H4 (cell line): ENCODE data around the gene THBS2. TPM values are rescaled to one million over a fixed set of nuclear protein-coding genes. Genes with fewer than 3 reads are reported as not detected.
A peak's percentile ranks its signal among the peaks of the same experiment; 100 is the strongest.
"Not testable (repeated sequence)": the region's sequence is repeated elsewhere in the genome, so short reads cannot be mapped to it uniquely, and the experiment has no call there.

Experiments used
- DNase-seq: peaks from one replicate; pipeline ENCODE4 v3.0.0-alpha.2; 2015; ENCODE audit warnings: low spot score
- total RNA-seq: library from RNA; depleted of rRNA; stranded (reverse); fragments of >200 nt; shearing (Covaris generic); gene quantifications from 2 replicates; pipeline ENCODE4 v1.2.3, GENCODE V29; 2014

THBS2 gene
- total RNA-seq, 1 experiment from 2014 or later: 0.19 TPM

DNA sequence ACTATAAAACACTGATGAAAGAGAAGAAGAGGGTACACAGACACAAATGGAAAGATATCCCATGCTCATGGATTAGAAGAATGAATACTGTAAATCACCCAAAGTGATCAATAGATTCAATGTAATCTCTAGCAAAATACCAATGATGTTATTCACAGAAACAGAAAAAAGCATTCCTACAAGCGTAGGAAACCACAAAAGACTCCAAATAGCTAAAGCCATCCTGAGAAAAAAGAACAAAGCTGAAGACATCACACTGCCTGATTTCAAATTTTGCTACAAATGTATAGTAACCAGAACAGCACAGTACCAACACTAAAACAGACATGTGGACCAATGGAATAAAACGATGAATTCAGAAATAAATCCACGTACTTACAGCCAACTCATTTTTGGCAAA, 43.0 kb downstream of the THBS2 start:
- no peak for DNase-seq

DNA sequence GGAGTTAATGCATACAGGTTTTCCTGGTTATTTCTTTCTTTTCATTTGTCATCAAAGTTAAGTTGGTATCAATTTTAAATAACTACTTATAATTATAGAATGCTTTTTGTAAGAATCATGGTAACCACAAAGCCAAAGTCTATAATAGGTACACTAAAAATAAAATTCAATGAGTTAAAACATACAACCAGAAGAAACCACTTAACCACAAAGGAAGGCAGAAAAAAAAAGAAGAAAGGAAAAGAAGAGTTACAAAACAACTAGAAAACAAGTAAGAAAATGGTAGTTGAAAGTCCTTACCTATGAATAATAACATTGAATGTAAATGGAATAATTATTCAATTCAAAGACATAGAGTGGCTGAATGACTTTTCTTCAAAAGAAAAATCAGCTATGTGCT, 45.6 kb downstream of the THBS2 start:
- DNase-seq: no peak

DNA sequence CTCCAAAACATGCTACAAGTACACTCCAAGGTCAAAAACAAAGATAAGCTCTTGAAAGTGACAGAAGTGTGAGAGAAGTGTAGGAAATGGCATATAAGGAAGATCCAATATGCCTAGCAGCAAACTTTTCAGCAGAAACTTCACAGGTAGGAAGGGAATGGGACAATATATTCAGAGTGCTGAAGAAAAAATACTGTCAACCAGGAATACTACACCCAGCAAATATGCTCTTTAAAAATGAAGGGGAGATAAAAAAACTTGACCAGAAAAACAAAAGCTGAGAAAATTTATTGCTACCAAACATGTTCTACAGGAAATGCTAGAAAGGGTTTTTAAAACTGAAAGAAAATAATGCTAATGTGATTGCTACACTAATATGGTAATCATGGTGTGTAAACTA, 46.2 kb downstream of the THBS2 start:
- DNase-seq: no peak

DNA sequence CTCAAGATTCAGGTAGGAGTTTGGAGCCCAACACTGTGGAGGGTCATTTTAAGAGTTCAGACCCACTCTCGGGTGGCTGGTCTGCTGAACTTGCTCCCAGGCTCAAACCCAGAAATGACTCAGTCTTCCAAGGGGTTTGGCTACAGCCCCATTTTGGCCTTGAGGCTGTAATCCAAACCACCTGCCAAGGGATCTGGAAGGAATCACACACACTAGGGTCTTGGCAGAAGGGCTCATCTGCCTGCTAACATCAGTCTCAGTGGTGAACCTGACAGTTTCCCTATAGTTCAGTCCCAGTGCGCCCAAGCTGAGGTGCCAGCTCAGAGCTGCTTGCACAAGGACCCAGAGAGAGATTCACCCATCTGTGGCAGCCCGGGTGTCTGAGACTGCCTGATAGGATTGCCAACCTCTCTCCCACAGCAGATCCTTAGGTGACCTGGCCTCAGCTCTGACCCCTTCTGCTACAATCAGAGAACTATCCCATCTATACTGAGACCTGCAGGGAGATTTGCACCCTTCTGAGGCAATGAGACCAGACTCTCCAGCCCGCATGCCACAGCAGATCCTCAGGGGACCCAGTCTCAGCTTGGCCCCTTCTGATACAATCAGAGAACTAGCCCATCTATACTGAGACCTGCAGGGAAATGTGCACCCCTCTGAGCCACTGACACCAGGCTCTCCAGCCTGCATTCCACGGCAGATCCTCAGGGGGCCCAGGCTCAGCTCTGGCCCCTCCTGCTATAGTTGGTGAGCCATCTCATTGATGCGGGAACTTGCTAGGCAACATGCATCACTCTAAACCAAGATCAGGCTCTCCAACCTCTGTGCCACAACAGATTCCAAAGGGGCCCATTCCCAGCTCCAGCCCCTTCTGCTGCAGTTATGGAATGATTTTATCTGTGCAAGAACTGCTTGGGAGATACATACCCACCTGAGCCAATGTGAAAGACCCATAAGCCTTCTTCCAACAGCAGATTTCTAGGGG, 48.2 kb downstream of the THBS2 start:
- no peak for DNase-seq

DNA sequence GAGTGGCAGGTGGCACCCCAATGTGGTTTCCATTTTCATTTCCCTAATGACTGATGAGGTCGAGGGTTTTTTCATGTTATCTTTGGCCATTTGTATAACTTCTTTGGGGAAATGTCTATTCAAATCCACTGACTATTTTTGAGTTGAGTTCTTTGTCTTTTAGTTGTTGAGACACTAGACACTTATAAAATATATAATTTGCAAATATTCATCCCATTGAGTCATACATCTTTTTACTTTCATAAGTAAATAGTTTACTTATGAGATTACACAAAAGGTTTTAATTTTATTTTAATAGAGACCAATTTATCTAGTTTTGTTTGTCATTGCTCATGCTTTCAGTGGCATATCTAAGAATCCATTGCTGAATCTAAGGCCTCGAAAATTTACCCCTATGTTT, 49.5 kb downstream of the THBS2 start:
- no peak for DNase-seq

DNA sequence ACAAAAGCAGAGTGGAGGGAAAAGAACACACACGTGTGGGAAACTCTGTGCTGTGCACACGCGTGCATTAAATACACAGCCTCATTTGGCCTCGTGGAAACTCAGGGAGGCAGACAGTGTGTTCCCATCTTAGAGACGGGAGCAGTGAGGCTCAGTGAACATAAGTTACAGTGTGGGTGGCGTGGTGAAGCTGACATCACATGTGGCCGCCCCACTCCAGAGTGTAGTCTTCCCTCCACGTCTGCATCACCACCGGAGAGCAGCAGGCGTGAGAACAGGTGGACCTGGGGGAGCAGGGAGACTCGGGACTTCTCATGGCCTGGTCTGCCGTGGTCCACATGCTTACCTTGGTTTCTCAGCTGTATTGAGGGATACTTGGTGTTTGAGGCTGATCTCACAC, 51.7 kb downstream of the THBS2 start:
- DNase-seq: no peak

DNA sequence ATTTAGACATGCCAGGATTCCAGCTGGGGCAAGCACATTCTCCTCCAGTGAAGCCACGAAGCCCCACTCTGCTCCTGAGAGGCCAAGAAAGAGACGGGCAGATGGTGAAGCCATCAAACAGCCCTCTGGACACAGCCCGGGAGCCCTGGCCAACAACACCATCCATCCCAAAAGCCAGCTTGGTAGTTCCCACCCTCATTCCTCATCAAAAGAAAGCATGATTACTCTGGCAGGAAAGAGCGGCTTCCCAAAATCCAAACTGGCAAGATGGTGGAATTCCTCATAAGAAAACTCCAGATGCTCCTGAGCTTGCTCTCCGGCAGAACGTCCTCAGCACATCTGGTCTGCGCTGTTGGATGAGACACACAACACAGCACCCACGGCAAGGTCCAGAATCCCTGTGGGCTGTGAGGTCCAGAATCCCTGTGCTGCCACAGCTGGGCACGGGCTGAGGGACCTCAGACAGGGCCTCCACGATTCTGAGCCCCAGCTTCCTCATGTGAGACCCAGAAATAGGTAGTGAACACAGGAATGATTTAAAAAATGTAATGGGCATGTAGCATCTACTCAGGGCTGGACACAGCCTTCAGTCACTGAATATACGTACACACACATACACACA, 52.6 kb downstream of the THBS2 start:
- no peak for DNase-seq

DNA sequence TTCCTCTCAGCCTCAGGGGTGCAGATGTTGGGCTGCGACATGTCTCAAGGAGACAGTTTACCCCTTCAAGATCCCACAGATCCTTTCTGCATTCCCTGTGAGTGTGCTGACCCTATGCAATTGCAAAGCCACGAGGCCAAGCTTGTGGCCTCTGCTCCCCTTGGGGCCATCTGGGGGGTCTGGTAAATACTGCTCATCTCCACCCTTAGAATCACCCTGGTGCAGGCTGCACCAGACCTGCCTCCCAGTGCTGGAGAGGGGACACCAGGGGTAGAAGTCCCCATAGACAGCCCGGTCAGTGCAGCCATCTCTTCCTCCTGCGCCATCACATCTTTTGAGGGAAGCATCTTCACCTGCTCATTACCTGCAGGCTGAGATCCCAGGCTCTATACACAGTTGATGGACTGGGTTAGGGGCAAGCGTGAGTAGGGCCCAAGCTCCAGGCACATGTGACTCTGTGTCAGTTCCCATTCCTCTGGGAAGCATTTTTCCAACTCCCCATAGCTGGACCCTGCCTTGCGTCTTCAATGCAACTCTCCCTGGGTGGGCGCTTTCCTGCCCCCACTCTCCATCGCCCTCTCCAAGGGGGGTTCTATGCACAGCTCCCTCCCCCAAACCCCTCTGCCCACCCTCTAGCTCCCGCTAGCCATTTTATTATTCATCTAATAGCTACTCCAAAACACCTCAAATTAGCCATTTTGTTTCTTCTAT, 53.9 kb downstream of the THBS2 start:
- no peak for DNase-seq

DNA sequence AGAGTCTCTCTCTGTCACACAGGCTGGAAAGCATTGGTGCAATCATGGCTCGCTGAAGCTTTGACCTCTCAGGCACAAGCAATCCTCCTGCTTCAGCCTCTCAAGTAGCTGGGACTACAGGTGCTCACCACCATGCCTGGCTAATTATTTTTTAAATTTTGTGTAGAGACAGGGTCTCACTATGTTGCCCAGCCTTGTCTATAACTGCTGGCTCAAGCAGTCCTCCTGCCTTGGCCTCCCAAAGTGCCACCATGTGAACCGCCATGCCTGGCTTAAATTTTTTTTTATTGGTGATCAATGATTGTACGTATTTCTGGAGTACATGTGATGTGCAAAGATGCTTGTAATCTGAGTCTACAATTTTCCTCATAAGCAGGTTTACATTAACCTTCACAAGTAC, 54.8 kb downstream of the THBS2 start:
- no peak for DNase-seq

DNA sequence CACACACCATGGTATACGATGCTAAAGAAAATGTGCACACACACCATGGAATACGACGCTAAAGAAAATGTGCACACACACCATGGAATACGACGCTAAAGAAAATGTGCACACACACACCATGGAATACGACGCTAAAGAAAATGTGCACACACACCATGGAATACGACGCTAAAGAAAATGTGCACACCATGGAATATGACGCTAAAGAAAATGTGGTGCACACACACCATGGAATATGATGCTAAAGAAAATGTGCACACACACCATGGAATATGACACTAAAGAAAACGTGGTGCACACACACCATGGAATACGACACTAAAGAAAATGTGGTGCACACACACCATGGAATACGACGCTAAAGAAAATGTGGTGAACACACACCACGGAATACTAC, 55.7 kb downstream of the THBS2 start:
- not testable (repeated sequence) for DNase-seq

DNA sequence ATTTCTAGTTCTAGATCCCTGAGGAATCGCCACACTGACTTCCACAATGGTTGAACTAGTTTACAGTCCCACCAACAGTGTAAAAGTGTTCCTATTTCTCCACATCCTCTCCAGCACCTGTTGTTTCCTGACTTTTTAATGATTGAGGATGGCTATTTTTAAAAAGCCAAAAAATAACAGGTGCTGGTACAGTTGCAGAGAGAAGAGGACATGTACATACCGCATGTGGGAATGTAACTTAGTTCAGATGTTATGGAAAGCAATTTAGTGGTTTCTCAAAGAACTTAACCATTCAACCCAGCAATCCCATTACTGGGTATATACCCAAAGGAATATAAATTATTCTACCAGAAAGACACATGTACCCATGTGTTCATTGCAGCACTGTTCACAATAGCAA, 57.4 kb downstream of the THBS2 start:
- DNase-seq: not testable (repeated sequence)

DNA sequence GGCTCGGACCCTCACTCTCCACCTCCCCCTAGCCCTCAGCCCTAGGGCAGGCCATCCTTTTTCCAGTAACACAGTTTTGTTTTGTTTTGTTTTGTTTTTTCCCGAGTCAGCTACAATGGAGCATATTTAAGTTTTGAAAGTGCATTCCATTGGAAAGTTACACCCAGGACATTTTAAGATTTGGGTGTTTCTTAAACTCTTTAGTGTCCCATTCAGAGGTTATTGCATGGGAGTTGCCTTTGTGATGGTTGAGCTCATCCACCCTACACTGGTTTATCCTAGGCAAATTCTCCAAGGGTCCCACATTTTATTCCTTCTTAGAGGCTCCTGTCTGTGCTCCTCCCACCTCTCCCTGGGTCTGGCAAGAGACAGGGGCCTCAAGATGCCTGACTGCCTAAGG, 58.9 kb downstream of the THBS2 start:
- no peak for DNase-seq

DNA sequence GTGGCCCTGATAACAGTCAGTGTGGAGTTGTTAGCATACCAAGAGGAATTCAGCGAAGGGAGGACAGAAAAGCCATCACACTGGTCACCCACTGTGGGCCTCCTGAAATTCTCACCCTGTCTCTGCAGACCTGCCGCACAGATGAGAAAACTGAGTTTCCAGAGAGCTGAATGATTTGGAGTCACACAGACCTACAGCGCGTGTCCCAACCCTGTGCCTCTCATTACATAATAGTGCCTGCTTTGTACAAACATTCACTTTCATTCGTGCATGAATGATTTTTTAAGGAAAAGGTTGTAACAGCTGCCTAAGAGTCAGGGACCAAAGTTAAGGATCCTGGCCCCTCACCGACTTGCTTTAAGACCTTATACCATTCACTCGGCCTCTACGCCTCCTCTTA, 62.7 kb downstream of the THBS2 start:
- DNase-seq: no peak

DNA sequence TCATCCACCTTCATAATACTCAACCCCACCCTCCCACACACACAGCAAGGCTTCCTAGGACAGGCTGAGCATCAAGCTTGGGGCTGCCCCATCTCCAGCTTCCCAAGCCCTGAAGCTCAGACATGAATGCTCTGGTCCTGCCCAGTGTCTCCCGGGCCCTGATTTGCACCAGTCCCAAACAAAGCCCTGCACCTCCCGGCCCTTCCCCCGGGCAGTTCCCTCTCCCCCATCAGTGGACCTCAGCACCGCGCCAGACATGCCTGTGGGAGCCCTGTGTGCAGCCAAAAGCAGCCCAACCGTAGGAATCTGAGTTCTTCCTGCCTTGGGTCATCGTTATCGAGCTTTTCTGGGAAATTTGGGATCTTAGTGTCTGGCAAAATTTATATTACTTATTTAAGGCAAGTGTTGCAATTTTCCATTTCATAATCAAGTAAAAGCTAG, 63.5 kb downstream of the THBS2 start:
- DNase-seq: no peak

DNA sequence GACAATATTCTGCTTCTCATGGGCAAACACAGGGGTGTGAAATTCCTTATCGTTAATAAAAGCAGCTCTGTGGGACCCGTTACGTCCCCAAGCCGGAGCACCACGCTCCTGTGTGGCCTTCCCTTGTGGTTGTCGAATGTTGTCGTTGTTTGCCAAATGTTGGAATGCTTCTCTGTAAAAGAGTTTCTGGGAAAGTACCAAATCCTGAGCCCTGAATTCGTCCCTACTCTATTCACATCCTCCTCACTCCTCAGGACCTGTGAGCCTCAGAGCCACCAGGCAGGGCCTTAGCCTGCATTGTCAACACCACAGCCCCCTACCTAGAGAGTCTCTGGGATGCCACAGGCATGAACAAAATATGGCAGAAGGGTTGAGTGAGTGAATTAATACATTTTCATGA, 64.0 kb downstream of the THBS2 start:
- DNase-seq: no peak

DNA sequence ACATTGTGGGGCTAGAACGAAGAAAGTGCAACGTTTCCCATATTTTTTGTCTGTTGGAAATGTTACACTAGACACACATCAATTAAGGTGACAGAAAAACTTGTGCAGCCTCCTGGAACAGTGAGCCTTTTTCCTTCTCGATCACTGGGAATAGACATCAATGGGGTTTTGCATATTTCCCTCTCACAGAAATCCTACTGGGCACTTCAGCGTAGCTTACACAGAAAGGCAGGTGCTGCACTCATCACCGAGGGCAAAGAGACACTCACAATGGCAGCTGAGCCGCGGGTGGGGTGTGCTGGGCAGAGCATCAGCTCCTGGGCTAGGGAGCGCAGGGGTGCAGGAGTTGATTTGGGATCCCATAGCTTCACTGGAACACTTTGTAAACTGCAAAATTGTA, 64.5 kb downstream of the THBS2 start:
- no peak for DNase-seq

DNA sequence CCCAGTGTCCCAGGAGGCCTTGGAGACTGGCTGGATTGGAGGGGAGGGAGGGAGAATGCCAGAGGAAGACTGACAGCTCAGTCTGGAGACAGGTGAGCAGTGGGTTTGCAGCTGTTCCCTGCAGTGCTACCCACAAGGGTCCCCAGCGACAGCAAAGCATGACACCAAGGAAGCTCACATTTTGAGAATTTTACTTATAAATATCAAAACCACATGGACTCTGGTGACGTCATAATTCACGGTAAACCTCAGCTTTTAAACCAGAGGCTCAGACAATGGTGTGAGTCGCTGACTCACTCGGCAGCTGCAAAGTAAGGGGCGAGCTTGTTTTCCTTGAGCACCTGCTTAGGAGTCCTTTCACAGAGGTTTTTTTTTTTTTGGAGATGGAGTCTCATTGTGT, 65.2 kb downstream of the THBS2 start:
- DNase-seq: peak; percentile 80

DNA sequence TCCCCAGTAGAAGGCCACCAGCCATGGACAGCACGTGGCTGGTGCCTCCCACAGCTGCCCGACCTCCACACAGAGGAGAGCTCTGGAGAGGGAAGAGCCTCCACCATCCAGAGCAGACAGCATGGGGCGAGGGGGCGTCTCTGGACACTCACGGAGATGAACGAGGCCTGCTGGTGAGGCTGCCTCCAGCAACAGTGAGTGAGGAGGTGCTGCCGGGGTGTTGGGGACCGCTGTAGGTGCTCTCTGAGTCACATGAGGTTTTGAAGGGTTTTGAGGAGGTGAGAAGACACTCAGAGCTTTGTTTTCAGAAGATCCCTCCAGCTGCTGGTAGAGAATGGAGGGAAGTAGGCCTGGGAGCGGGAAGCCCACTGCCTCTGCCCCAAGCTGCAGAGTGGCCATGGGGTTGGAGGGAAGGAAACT, 65.6 kb downstream of the THBS2 start:
- no peak for DNase-seq

DNA sequence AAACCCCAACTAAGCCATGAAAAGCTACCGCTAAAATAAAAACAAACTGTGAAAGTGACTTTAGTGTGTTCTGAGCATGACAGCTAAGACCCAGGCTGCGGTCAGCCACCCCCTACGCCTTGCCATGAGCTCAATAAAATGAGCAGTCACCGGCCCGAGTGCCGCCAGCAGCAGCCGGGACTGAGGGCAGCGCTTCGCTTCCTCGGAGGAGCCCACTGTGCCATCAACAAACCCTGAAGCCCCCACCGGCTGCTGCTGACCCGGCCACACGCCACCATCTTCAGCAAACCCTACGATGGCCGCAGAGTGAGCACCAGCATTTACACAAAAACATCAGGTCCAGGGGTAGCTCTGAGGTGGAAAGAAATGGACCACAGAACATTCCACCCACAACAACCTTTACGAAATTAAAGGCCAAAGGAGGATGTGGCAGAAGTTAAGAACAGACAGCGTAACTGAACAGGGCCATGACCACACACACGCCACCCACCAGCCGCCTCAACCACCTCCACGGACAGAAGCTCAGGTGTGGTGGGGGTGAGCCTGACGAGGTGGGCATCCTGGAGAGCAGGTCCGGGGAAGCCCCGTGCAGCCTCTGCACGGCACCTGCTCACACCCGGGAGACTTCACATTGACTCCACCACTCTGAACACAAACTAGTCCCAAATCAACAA, 67.0 kb downstream of the THBS2 start:
- no peak for DNase-seq

DNA sequence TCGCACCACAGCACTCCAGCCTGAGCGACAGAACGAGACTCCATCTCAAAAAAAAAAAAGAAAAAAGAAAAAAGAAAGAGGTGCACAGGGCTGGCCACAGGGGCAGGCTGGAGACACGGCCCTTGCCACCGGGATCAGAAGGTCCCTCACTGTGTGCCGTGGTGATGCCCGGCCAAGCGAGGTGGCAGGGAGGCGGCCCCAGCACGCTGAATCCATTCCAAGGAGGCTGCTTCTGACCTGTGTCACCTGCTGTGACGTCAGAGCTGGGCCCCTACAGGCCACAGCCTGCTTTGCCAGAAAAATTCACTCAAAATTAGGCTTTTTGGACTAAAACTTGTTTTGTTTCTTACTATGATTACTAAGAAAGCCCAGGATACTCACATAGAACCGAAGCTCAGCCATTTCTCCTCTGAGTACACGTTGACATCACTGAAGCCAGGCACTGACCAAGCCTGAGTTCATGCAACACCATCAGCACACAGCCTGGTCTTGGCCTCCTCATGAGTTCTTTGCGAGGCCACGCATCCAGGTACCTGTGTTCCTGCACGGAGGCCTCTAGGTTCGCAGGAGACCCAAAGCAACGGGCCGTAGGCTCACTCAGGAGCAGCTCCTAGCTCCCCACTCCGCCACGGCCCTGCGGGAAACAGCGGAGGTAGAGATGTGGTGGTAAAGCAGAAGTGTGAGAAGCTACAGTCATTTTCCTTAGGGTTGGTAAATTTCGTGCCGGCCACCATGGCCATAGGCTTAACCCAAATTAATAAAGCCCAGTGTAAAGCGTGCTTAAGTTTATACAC, 67.8 kb downstream of the THBS2 start:
- no peak for DNase-seq

DNA sequence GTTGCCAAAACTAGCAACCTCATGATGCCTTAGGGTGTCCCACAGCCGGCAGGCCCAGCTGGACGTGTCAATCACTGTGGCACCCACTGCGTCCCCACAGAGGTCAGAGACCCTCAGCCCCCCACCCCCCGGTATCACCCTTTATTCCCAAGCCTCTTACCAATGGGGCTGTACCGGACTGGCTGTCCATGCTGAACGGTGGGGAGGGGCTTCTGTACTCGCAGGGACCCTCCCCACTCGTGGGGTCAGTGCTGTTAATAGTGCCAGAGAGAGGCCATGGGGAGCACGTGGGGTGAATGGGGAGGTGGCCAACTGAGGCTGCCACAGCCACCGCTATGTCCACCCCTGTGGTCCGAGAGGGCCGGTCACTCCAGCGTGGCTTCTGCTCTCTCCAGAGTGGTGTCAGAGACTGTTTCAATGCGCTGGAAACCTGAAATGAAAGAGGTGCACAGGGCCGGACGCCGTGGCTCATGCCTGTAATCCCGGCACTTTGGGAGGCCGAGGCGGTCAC, 68.6 kb downstream of the THBS2 start:
- DNase-seq: no peak
